Tibial nerve (tissue), 4 donors: Measurements from ENCODE around the gene UNC45A.

Experiments used
- CTCF ChIP-seq, 5 experiments: fragments of 200-600 bp in 3 of 5; fragments of 450-650 bp in 2 of 5; sonication (generic) in 3 of 5; IDR thresholded peaks; one replicate each; pipeline ENCODE4 v1.5.1; 2016 to 2019; ENCODE audit warnings: antibody characterized with exemption in 5 of 5, mild to moderate bottlenecking in 3 of 5, moderate library complexity in 2 of 5
- EP300 ChIP-seq, 2 donors: sonication (generic); formaldehyde crosslinking; IDR thresholded peaks; one replicate each; pipeline ENCODE4 v1.6.1; 2017; ENCODE audit warnings: antibody characterized with exemption in 2 of 2, mild to moderate bottlenecking in 1 of 2
- POLR2A ChIP-seq, 2 donors: fragments of 450-650 bp; IDR thresholded peaks; one replicate each; pipeline ENCODE4 v1.6.1; 2017; ENCODE audit warnings: antibody characterized with exemption in 2 of 2, mild to moderate bottlenecking in 2 of 2, moderate library complexity in 2 of 2

- no peak for TF ChIP-seq POLR2A (IDR thresholded peaks at IDR 0.05)
- TF ChIP-seq CTCF (IDR thresholded peaks at IDR 0.05): no peak
- no peak for TF ChIP-seq EP300 (IDR thresholded peaks at IDR 0.05)
Observed at GRCh38 chr15:90907051-90907660, 27.9 kb upstream of the UNC45A start.
